ENCODE results near the gene TP63. TPM values are rescaled to one million over a fixed set of nuclear protein-coding genes. Genes with fewer than 3 reads are reported as not detected.

The TP63 gene
- total RNA-seq, 1 experiment from 2014 or later: not detected

DNA sequence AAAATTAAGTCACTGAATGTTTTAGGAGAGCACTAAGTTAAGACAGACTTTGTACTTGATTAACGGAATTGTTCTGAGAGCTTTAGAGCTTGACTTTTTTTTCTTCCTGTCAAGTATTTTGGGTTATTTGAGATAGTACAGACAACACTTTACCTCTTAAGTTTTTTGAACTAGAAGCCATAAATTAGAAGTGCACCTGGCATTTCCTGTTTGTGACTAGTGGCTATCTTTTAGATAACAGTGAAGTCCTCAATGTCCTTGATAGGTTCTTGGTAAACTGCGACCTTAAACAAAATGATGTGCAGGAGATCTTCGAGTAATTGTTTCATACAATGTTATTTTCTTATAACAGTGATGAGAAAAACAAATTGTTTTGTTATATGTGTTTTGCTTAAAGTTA lies 213.9 kb downstream of the TP63 start:
- Histone ChIP-seq H3K23me2 (ENCODE audit: insufficient read length, low read depth, low read length, poor library complexity, severe bottlenecking) (no peaks in the 10 kb centered on the region), H3K4me2 (ENCODE audit: insufficient read depth, insufficient read length, low read length) (no peak overlapping the region), H4K8ac (replicated peaks; ENCODE audit: insufficient read length, low read depth, low read length) (no peak overlapping the region), H3K4ac (ENCODE audit: low read depth, low read length) (no peak overlapping the region), H3K27ac (ENCODE audit: insufficient read length, low read depth, low read length) (no peak overlapping the region), H3K27me3 (ENCODE audit: insufficient read depth, low read length) (no peaks in the 10 kb centered on the region), H2BK15ac (ENCODE audit: low read depth, low read length) (no peak overlapping the region), H2BK12ac (ENCODE audit: insufficient read length, low read depth, low read length) (no peak overlapping the region), H3T11ph (ENCODE audit: low read length) (no peak overlapping the region), H3K14ac (ENCODE audit: insufficient read depth, low read length) (no peak overlapping the region), H2BK120ac (ENCODE audit: low read depth, low read length, poor library complexity, severe bottlenecking) (no peak overlapping the region), H3K4me1 (ENCODE audit: insufficient read depth, low read length) (no peaks in the 10 kb centered on the region), H3K79me1 (ENCODE audit: insufficient read depth, low read depth, low read length, poor library complexity, severe bottlenecking) (no peaks in the 10 kb centered on the region), H3K9ac (ENCODE audit: extremely low read depth, insufficient read length, low read length) (no peak overlapping the region), H3K9me3 (ENCODE audit: control insufficient read depth, low read depth, low read length) (no peaks in the 10 kb centered on the region), H3K18ac (ENCODE audit: insufficient read length, low read depth, low read length) (no peak overlapping the region), H4K91ac (ENCODE audit: insufficient read length, low read depth, low read length) (no peak overlapping the region), H3K79me2 (ENCODE audit: insufficient read depth, low read length) (no peaks in the 10 kb centered on the region), H3K23ac (ENCODE audit: insufficient read length, low read depth, low read length) (no peak overlapping the region), H4K5ac (ENCODE audit: insufficient read length, low read depth, low read length) (no peak overlapping the region), H4K20me1 (ENCODE audit: control insufficient read depth, insufficient read depth, insufficient read length) (no peaks in the 10 kb centered on the region), H2BK20ac (ENCODE audit: low read depth, low read length, poor library complexity, severe bottlenecking) (no peak overlapping the region), H2AK5ac (ENCODE audit: insufficient read length, low read length) (no peak overlapping the region), H2BK5ac (ENCODE audit: insufficient read length, low read length) (no peak overlapping the region), H3K56ac (ENCODE audit: insufficient read length, low read depth, low read length) (no peak overlapping the region), H2AFZ (ENCODE audit: low read length) (no peak overlapping the region)
- TF ChIP-seq, protein P1, sequence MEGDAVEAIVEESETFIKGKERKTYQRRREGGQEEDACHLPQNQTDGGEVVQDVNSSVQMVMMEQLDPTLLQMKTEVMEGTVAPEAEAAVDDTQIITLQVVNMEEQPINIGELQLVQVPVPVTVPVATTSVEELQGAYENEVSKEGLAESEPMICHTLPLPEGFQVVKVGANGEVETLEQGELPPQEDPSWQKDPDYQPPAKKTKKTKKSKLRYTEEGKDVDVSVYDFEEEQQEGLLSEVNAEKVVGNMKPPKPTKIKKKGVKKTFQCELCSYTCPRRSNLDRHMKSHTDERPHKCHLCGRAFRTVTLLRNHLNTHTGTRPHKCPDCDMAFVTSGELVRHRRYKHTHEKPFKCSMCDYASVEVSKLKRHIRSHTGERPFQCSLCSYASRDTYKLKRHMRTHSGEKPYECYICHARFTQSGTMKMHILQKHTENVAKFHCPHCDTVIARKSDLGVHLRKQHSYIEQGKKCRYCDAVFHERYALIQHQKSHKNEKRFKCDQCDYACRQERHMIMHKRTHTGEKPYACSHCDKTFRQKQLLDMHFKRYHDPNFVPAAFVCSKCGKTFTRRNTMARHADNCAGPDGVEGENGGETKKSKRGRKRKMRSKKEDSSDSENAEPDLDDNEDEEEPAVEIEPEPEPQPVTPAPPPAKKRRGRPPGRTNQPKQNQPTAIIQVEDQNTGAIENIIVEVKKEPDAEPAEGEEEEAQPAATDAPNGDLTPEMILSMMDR (conservative IDR thresholded peaks at IDR 0.05): no peak
- no peaks in the 10 kb centered on the region for H3K9me3 Mint-ChIP-seq
- peaks cover 3 to 6% of the 10 kb centered on the region in 2 experiments; a peak in 1 of 4 replicates for H3K4me1 Mint-ChIP-seq
- H3K27ac Mint-ChIP-seq: no peak overlapping the region
- no peak for DNase-seq
- no CpG with 5 or more reads among the region's 3 CpGs for WGBS (ENCODE audit: extremely low coverage, insufficient read length, low lambda C conversion rate)
- H3K36me3 Mint-ChIP-seq (ENCODE audit: insufficient read depth in 1 of 3, low read depth in 3 of 3): no peaks in the 10 kb centered on the region
- H3K27me3 Mint-ChIP-seq (ENCODE audit: low read depth): no peaks in the 10 kb centered on the region; the same call in 1 of the 2 replicates
- H3K4me3 Mint-ChIP-seq: no peak overlapping the region

All from H9 (cell line).